Natural killer cell (primary cell): ENCODE measurements around the gene CFAP92. TPM values are rescaled to one million over a fixed set of nuclear protein-coding genes. Genes with fewer than 3 reads are reported as not detected.

Source experiments
- ATAC-seq, 3 donors: fragments of 150-1000 bp in 2 of 3; fragments of 200-7000 bp in 1 of 3; cut with Tn5 transposase; 1 replicate in 1 of 3; 2 replicates in 2 of 3; pipeline ENCODE4 v1.10.0; 2021; ENCODE audit warnings: mild to moderate bottlenecking in 2 of 3, moderate library complexity in 2 of 3
- DNase-seq, 2 donors: peaks; one replicate each; pipeline versions ENCODE4 v3.0.0 to v3.0.0-alpha.2; 2013 to 2021; ENCODE audit warnings: mixed read lengths in 1 of 2
- H3K27ac ChIP-seq: one replicate; pipeline ENCODE4 v1.5.1; 2013; ENCODE audit warnings: mild to moderate bottlenecking, low read length
- H3K27me3 ChIP-seq: one replicate; pipeline ENCODE4 v1.6.1; 2013; ENCODE audit warnings: low read length; ENCODE audit not compliant: control insufficient read depth, insufficient read depth
- H3K36me3 ChIP-seq: one replicate; pipeline ENCODE4 v1.6.1; 2013; ENCODE audit warnings: low read length; ENCODE audit not compliant: control insufficient read depth, insufficient read depth
- H3K4me1 ChIP-seq: one replicate; pipeline ENCODE4 v1.6.1; 2013; ENCODE audit warnings: low read length; ENCODE audit not compliant: control insufficient read depth, insufficient read depth
- H3K4me3 ChIP-seq: one replicate; pipeline ENCODE4 v1.5.1; 2013; ENCODE audit warnings: low read length
- H3K9me3 ChIP-seq: one replicate; pipeline ENCODE4 v1.6.1; 2013; ENCODE audit warnings: low read length; ENCODE audit not compliant: control insufficient read depth, insufficient read depth
- H3K27ac Mint-ChIP-seq, 2 donors: one replicate each; pipeline ENCODE4 v1.8.0; 2022; ENCODE audit warnings: mild to moderate bottlenecking in 2 of 2, mixed read lengths in 2 of 2, moderate library complexity in 1 of 2
- H3K27me3 Mint-ChIP-seq, 2 donors: one replicate each; pipeline ENCODE4 v1.8.0; 2022; ENCODE audit warnings: low read depth in 2 of 2, mixed read lengths in 2 of 2
- H3K36me3 Mint-ChIP-seq: one replicate; pipeline ENCODE4 v1.8.0; 2022; ENCODE audit warnings: mixed read lengths
- H3K4me1 Mint-ChIP-seq, 2 donors: one replicate each; pipeline ENCODE4 v1.8.0; 2022; ENCODE audit warnings: mixed read lengths in 2 of 2
- H3K4me3 Mint-ChIP-seq: one replicate; pipeline ENCODE4 v1.8.0; 2022; ENCODE audit warnings: mild to moderate bottlenecking, moderate library complexity, mixed read lengths
- H3K9me3 Mint-ChIP-seq, 2 donors: one replicate each; pipeline ENCODE4 v1.8.0; 2022; ENCODE audit warnings: mixed read lengths in 2 of 2
- WGBS: methylation state at CpG from one replicate; pipeline ENCODE4 v1.1.7; 2013; ENCODE audit warnings: missing lambda C conversion rate; ENCODE audit not compliant: insufficient coverage; 5-methylcytosine and 5-hydroxymethylcytosine counted together
- intact Hi-C: fragments of 100-400 bp; cut with micrococcal nuclease; formaldehyde crosslinking; loops from one replicate; pipeline ENCODE4 v1.14.2; 2022
- total RNA-seq, 4 donors: library from RNA; stranded (reverse); fragments of 120-200 nt in 1 of 4; gene quantifications; one replicate each; pipeline versions ENCODE4 v1.2.3 to v1.2.4, GENCODE V29; 2013 to 2022
- TF ChIP-seq, protein P1 (sequence below): fragments of 200-600 bp; IDR thresholded peaks from one replicate; pipeline ENCODE4 v1.8.0; 2022; ENCODE audit warnings: antibody characterized with exemption

Gene CFAP92
- total RNA-seq, 3 donors from 2014 or later (not counting 1 experiment from before 2014, with no cell fraction given), result 0.26 to 0.43 (median 0.41) TPM

- Mint-ChIP-seq H3K4me3 (no peak overlapping the region), H3K9me3 (no peaks in the 10 kb centered on the region), H3K36me3 (no peaks in the 10 kb centered on the region), H3K27ac (no peak overlapping the region), H3K27me3 (peaks cover 0 to 9% of the 10 kb centered on the region in 2 donors), H3K4me1 (no peaks in the 10 kb centered on the region)
- Histone ChIP-seq H3K27me3 (no peaks in the 10 kb centered on the region), H3K36me3 (no peaks in the 10 kb centered on the region), H3K4me1 (peaks cover 8% of the 10 kb centered on the region), H3K9me3 (no peaks in the 10 kb centered on the region), H3K27ac (no peak overlapping the region), H3K4me3 (no peak overlapping the region)
- WGBS, result 100% methylated on average over 1 of the region's 1 CpG
- ATAC-seq (no peak), DNase-seq (no peak)
- intact Hi-C loops, result no loop called here
- TF ChIP-seq, protein P1, sequence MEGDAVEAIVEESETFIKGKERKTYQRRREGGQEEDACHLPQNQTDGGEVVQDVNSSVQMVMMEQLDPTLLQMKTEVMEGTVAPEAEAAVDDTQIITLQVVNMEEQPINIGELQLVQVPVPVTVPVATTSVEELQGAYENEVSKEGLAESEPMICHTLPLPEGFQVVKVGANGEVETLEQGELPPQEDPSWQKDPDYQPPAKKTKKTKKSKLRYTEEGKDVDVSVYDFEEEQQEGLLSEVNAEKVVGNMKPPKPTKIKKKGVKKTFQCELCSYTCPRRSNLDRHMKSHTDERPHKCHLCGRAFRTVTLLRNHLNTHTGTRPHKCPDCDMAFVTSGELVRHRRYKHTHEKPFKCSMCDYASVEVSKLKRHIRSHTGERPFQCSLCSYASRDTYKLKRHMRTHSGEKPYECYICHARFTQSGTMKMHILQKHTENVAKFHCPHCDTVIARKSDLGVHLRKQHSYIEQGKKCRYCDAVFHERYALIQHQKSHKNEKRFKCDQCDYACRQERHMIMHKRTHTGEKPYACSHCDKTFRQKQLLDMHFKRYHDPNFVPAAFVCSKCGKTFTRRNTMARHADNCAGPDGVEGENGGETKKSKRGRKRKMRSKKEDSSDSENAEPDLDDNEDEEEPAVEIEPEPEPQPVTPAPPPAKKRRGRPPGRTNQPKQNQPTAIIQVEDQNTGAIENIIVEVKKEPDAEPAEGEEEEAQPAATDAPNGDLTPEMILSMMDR, result no peak
Observed at GRCh38 chr3:128975276-128975675, 18.6 kb downstream of the CFAP92 start.

- intact Hi-C loops, result no loop called here
Observed at GRCh38 chr3:128973988-128974564, 19.8 kb downstream of the CFAP92 start.

GRCh38 chr3:128971421-128972100, 22.3 kb downstream of the CFAP92 start:
- ATAC-seq, result no peak

More at GRCh38 chr3:128973988-128974564, 19.8 kb downstream of the CFAP92 start:
- no peak overlapping the region for H3K27ac ChIP-seq
- no peaks in the 10 kb centered on the region for H3K36me3 Mint-ChIP-seq
- H3K4me1 ChIP-seq, result peaks cover 10% of the 10 kb centered on the region
- no peak overlapping the region for H3K4me3 Mint-ChIP-seq
- TF ChIP-seq, protein P1, result no peak
- no peak for DNase-seq
- WGBS, result 43% methylated on average over 4 of the region's 5 CpGs
- H3K27ac Mint-ChIP-seq, result no peak overlapping the region
- ATAC-seq, result no peak
- H3K9me3 ChIP-seq, result no peaks in the 10 kb centered on the region
- no peak overlapping the region for H3K4me3 ChIP-seq
- no peaks in the 10 kb centered on the region for H3K4me1 Mint-ChIP-seq
- peaks cover 0 to 9% of the 10 kb centered on the region in 2 donors for H3K27me3 Mint-ChIP-seq
- H3K36me3 ChIP-seq, result no peaks in the 10 kb centered on the region
- no peaks in the 10 kb centered on the region for H3K9me3 Mint-ChIP-seq
- no peaks in the 10 kb centered on the region for H3K27me3 ChIP-seq

More at GRCh38 chr3:128971421-128972100, 22.3 kb downstream of the CFAP92 start:
- H3K4me3 Mint-ChIP-seq, result no peak overlapping the region
- no peaks in the 10 kb centered on the region for H3K27me3 Mint-ChIP-seq
- DNase-seq, result no peak
- no peaks in the 10 kb centered on the region for H3K9me3 ChIP-seq
- no peak overlapping the region for H3K4me3 ChIP-seq
- intact Hi-C loops, result no loop called here
- H3K27me3 ChIP-seq, result no peaks in the 10 kb centered on the region
- no peak overlapping the region for H3K27ac Mint-ChIP-seq
- 94% methylated on average over 4 of the region's 6 CpGs for WGBS
- peaks cover 10% of the 10 kb centered on the region for H3K4me1 ChIP-seq
- H3K9me3 Mint-ChIP-seq, result no peaks in the 10 kb centered on the region
- H3K27ac ChIP-seq, result no peak overlapping the region
- H3K4me1 Mint-ChIP-seq, result no peaks in the 10 kb centered on the region
- TF ChIP-seq, protein P1, result no peak
- no peaks in the 10 kb centered on the region for H3K36me3 ChIP-seq
- H3K36me3 Mint-ChIP-seq, result no peaks in the 10 kb centered on the region
